ENCODE data around the gene BOK.

- TF ChIP-seq POLR2A (IDR thresholded peaks at IDR 0.05): no peak
- TF ChIP-seq, protein P1, sequence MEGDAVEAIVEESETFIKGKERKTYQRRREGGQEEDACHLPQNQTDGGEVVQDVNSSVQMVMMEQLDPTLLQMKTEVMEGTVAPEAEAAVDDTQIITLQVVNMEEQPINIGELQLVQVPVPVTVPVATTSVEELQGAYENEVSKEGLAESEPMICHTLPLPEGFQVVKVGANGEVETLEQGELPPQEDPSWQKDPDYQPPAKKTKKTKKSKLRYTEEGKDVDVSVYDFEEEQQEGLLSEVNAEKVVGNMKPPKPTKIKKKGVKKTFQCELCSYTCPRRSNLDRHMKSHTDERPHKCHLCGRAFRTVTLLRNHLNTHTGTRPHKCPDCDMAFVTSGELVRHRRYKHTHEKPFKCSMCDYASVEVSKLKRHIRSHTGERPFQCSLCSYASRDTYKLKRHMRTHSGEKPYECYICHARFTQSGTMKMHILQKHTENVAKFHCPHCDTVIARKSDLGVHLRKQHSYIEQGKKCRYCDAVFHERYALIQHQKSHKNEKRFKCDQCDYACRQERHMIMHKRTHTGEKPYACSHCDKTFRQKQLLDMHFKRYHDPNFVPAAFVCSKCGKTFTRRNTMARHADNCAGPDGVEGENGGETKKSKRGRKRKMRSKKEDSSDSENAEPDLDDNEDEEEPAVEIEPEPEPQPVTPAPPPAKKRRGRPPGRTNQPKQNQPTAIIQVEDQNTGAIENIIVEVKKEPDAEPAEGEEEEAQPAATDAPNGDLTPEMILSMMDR (IDR thresholded peaks at IDR 0.05 in 4 of 5, conservative IDR thresholded peaks at IDR 0.05 in 1 of 5): no peak
These were observed 52.5 kb downstream of the BOK start for GRCh38 chr2:241611062-241611461.
